Cortex of kidney (tissue), 1 donor: ENCODE measurements around the gene SLC31A1.
"Not testable (repeated sequence)": the region's sequence is repeated elsewhere in the genome, so short reads cannot be mapped to it uniquely, and the experiment has no call there.

Experiments
- DNase-seq: peaks from one replicate; lab custom pipeline; 2025; lab: John Stamatoyannopoulos, UW

SLC31A1 gene

GRCh38 chr9:113220467-113221002 lies 809 bp upstream of the SLC31A1 start:
- DNase-seq, result no peak

- DNase-seq, result no peak
Measured at GRCh38 chr9:113221800-113222481, 597 bp downstream of the SLC31A1 start.

GRCh38 chr9:113222482-113222841 lies 1.1 kb downstream of the SLC31A1 start:
- DNase-seq, result no peak

GRCh38 chr9:113223963-113224362 lies 2.6 kb downstream of the SLC31A1 start:
- DNase-seq, result no peak

GRCh38 chr9:113227436-113227835 lies 6.1 kb downstream of the SLC31A1 start:
- no peak for DNase-seq

GRCh38 chr9:113228130-113228665 lies 6.9 kb downstream of the SLC31A1 start:
- DNase-seq, result no peak

- DNase-seq, result no peak
Measured at GRCh38 chr9:113231701-113232100, 10.4 kb downstream of the SLC31A1 start.

- not testable (repeated sequence) for DNase-seq
Measured at GRCh38 chr9:113235701-113236255, 14.4 kb downstream of the SLC31A1 start.

- DNase-seq, result no peak
Measured at GRCh38 chr9:113237026-113237425, 15.7 kb downstream of the SLC31A1 start.

- DNase-seq, result no peak
Measured at GRCh38 chr9:113238202-113238858, 17.0 kb downstream of the SLC31A1 start.

- DNase-seq, result no peak
Measured at GRCh38 chr9:113238859-113239232, 17.5 kb downstream of the SLC31A1 start.

GRCh38 chr9:113241161-113241560 lies 19.8 kb downstream of the SLC31A1 start:
- no peak for DNase-seq

- DNase-seq, result no peak
Measured at GRCh38 chr9:113244556-113244955, 23.2 kb downstream of the SLC31A1 start.

GRCh38 chr9:113245894-113246293 lies 24.6 kb downstream of the SLC31A1 start:
- no peak for DNase-seq

- no peak for DNase-seq
Measured at GRCh38 chr9:113246928-113247327, 25.6 kb downstream of the SLC31A1 start.

- DNase-seq, result no peak
Measured at GRCh38 chr9:113247640-113248039, 26.3 kb downstream of the SLC31A1 start.

- DNase-seq, result not testable (repeated sequence)
Measured at GRCh38 chr9:113249661-113250060, 28.3 kb downstream of the SLC31A1 start.

GRCh38 chr9:113250807-113251206 lies 29.5 kb downstream of the SLC31A1 start:
- no peak for DNase-seq

- no peak for DNase-seq
Measured at GRCh38 chr9:113254991-113255390, 33.6 kb downstream of the SLC31A1 start.

- DNase-seq, result no peak
Measured at GRCh38 chr9:113255438-113255837, 34.1 kb downstream of the SLC31A1 start.

- no peak for DNase-seq
Measured at GRCh38 chr9:113257863-113258262, 36.5 kb downstream of the SLC31A1 start.

- no peak for DNase-seq
Measured at GRCh38 chr9:113258282-113258681, 36.9 kb downstream of the SLC31A1 start.
